ENCODE data around the gene WDR48. TPM values are rescaled to one million over a fixed set of nuclear protein-coding genes. Genes with fewer than 3 reads are reported as not detected.

Gene WDR48
- total and polyA plus RNA-seq, 9 of the 15 experiments (the other 6 are each of a cell fraction or from before 2014, with no cell fraction given): 26.6 to 70.6 (median 48.0) TPM

GRCh38 chr3:39135170-39135805 lies 83.5 kb downstream of the WDR48 start:
- in situ Hi-C loops (cut with MboI): no loop called here
- Histone ChIP-seq H3K4me2 (ENCODE audit: insufficient read depth, low read length) (no peak overlapping the region), H3K4me1 (replicated peaks in 1 of 2; ENCODE audit: control insufficient read depth in 2 of 2, insufficient read depth in 2 of 2, low read length in 2 of 2) (peaks cover 0 to 13% of the 10 kb centered on the region in 2 experiments; a peak in 2 of 5 replicates), H3K9me1 (ENCODE audit: control insufficient read depth, insufficient read depth, low read length) (no peaks in the 10 kb centered on the region), H3K27ac (ENCODE audit: extremely low read depth, low read depth, low read length) (no peak overlapping the region), H3K27me3 (ENCODE audit: control insufficient read depth in 2 of 2, insufficient read depth in 2 of 2, low read length in 2 of 2) (peaks cover 0 to 9% of the 10 kb centered on the region in 2 experiments; a peak in 1 of 5 replicates), H3K4me3 (no peak overlapping the region), H3K9ac (ENCODE audit: insufficient read depth in 1 of 2, low read depth in 2 of 2, low read length in 2 of 2) (0 out of 4 replicates have a peak overlapping the region, but pooled peaks of 1 of the 2 experiments have one; percentile 49), H3K36me3 (ENCODE audit: control insufficient read depth, insufficient read depth, low read length) (peaks cover 4% of the 10 kb centered on the region; the same call in 2 of the 3 replicates), H2AFZ (ENCODE audit: low read depth, low read length) (no peak overlapping the region), H4K20me1 (replicated peaks; ENCODE audit: control insufficient read depth, insufficient read depth, low read length) (peaks cover 9% of the 10 kb centered on the region), H3K9me3 (replicated peaks; ENCODE audit: control insufficient read depth, insufficient read depth, low read depth, low read length) (no peaks in the 10 kb centered on the region), H3K79me2 (ENCODE audit: control insufficient read depth, insufficient read depth, low read length) (no peaks in the 10 kb centered on the region)
- no TSS peak for BruUV-seq (replicated peaks)
- intact Hi-C loops (cut with micrococcal nuclease): no loop called here
- FAIRE-seq (no peak), ATAC-seq (no peak), DNase-seq (ENCODE audit: extremely low read depth in 1 of 4, low spot score in 3 of 4) (no peak)
- ChIA-PET CTCF (ENCODE audit: low intra/inter-chr PET ratio) (no interaction called here), POLR2A (interaction anchor here (0.6 to 2.5 kb wide), 7 partner anchors 7 to 176 kb away, joined by 3 to 17 read pairs (median 4); no protein-coding TSS in a partner anchor)
- 34% methylated on average over 8 of the region's 8 CpGs for WGBS (ENCODE audit: insufficient coverage, low coverage, missing lambda C conversion rate)
- no peak for TF ChIP-seq NELFE (IDR thresholded peaks at IDR 0.05; ENCODE audit: insufficient read depth, insufficient read length)
- TF ChIP-seq FOSL1 (tag; conservative IDR thresholded peaks at IDR 0.05): no peak
- no peak for TF ChIP-seq ZNF740 (CRISPR knock-in tag; IDR thresholded peaks at IDR 0.05)
- TF ChIP-seq ZNF740 (tag; IDR thresholded peaks at IDR 0.05): no peak
- no peak for TF ChIP-seq TRIM25 (IDR thresholded peaks at IDR 0.05; ENCODE audit: borderline replicate concordance)
- no peak for TF ChIP-seq GTF3C2 (IDR thresholded peaks at IDR 0.05; ENCODE audit: borderline replicate concordance, extremely low read depth, insufficient read length)
- no peak for TF ChIP-seq ZBTB34 (CRISPR knock-in tag; IDR thresholded peaks at IDR 0.05)
